ENCODE results near the gene CDK17. TPM values are rescaled to one million over a fixed set of nuclear protein-coding genes. Genes with fewer than 3 reads are reported as not detected.
"Not testable (repeated sequence)": the region's sequence is repeated elsewhere in the genome, so short reads cannot be mapped to it uniquely, and the experiment has no call there.

Gene CDK17
- total RNA-seq, 2 experiments from 2014 or later, result 38.7 to 43.5 TPM

- H3K4me3 Mint-ChIP-seq, POLR2A ChIA-PET, H3K9me3 Mint-ChIP-seq, CTCF ChIA-PET, H3K27me3 Mint-ChIP-seq, H3K27ac Mint-ChIP-seq, DNase-seq: not testable (repeated sequence)
- Mint-ChIP-seq H3K4me1 (peaks cover 15% of the 10 kb centered on the region), H3K36me3 (ENCODE audit: low read depth) (peaks cover 20% of the 10 kb centered on the region)
Measured at GRCh38 chr12:96317801-96318200, 82.4 kb downstream of the CDK17 start.

GRCh38 chr12:96315741-96316481, 84.3 kb downstream of the CDK17 start:
- POLR2A ChIA-PET, H3K9me3 Mint-ChIP-seq, CTCF ChIA-PET, H3K27me3 Mint-ChIP-seq: not testable (repeated sequence)
- peaks cover 15% of the 10 kb centered on the region for H3K4me1 Mint-ChIP-seq
- peak; percentile 26 for DNase-seq
- peaks cover 13% of the 10 kb centered on the region for H3K36me3 Mint-ChIP-seq (ENCODE audit: low read depth)
- peak overlapping the region; percentile 92 for H3K27ac Mint-ChIP-seq
- peak overlapping the region; percentile 87 for H3K4me3 Mint-ChIP-seq

DNA sequence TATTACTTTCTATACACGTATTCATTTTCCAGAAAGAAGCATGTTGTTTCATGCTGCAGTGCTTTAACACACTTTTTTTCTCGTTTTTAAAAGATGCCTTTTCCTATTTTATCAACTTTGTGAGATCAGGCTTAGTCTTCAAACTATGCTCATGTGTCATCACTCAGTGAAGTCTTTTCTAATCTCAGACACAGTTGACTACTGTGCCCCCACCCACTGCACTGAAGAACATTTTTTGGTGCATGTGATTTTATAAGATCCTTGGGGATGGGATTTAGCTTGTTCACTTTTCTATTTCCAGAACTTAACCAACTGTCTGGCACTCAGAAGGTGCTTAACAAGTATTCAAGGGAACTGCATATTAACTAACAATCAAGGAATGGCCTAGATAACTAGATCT, 85.5 kb downstream of the CDK17 start:
- Mint-ChIP-seq H3K9me3 (no peaks in the 10 kb centered on the region), H3K4me3 (no peak overlapping the region), H3K36me3 (ENCODE audit: low read depth) (peaks cover 15% of the 10 kb centered on the region), H3K27ac (no peak overlapping the region), H3K27me3 (no peaks in the 10 kb centered on the region), H3K4me1 (peaks cover 15% of the 10 kb centered on the region)
- POLR2A ChIA-PET, result no interaction called here
- no peak for DNase-seq
- CTCF ChIA-PET, result interaction anchor here (0.7 to 1.4 kb wide), 2 partner anchors 29 to 59 kb away, joined by 3 to 4 read pairs; no protein-coding TSS in a partner anchor

GRCh38 chr12:96313606-96314005, 86.6 kb downstream of the CDK17 start:
- CTCF ChIA-PET, result interaction anchor here (1.1 kb wide), 1 partner anchor 13 kb away, joined by 3 read pairs; no protein-coding TSS in a partner anchor
- no peak overlapping the region for H3K27ac Mint-ChIP-seq
- POLR2A ChIA-PET, result no interaction called here

GRCh38 chr12:96311191-96311590, 89.0 kb downstream of the CDK17 start:
- CTCF ChIA-PET, result interaction anchor here (1.7 kb wide), 1 partner anchor 90 kb away, joined by 4 read pairs; no protein-coding TSS in a partner anchor
- POLR2A ChIA-PET, result no interaction called here
- peaks cover 20% of the 10 kb centered on the region for H3K36me3 Mint-ChIP-seq (ENCODE audit: low read depth)

More at GRCh38 chr12:96313606-96314005, 86.6 kb downstream of the CDK17 start:
- no peak for DNase-seq
- Mint-ChIP-seq H3K4me3 (no peak overlapping the region), H3K9me3 (no peaks in the 10 kb centered on the region), H3K4me1 (peaks cover 20% of the 10 kb centered on the region), H3K36me3 (ENCODE audit: low read depth) (peaks cover 21% of the 10 kb centered on the region), H3K27me3 (no peaks in the 10 kb centered on the region)

GRCh38 chr12:96310067-96310466, 90.2 kb downstream of the CDK17 start:
- Mint-ChIP-seq H3K4me1 (peaks cover 18% of the 10 kb centered on the region), H3K4me3 (no peak overlapping the region), H3K36me3 (ENCODE audit: low read depth) (peaks cover 22% of the 10 kb centered on the region), H3K27ac (no peak overlapping the region), H3K9me3 (no peaks in the 10 kb centered on the region), H3K27me3 (no peaks in the 10 kb centered on the region)
- ChIA-PET POLR2A (no interaction called here), CTCF (interaction anchor here (0.6 to 0.7 kb wide), 2 partner anchors 41 to 103 kb away, joined by 3 read pairs; no protein-coding TSS in a partner anchor)
- DNase-seq, result no peak

More at GRCh38 chr12:96311191-96311590, 89.0 kb downstream of the CDK17 start:
- Mint-ChIP-seq H3K27me3 (no peaks in the 10 kb centered on the region), H3K4me1 (peaks cover 22% of the 10 kb centered on the region), H3K27ac (no peak overlapping the region), H3K9me3 (no peaks in the 10 kb centered on the region), H3K4me3 (no peak overlapping the region)
- DNase-seq, result no peak

DNA sequence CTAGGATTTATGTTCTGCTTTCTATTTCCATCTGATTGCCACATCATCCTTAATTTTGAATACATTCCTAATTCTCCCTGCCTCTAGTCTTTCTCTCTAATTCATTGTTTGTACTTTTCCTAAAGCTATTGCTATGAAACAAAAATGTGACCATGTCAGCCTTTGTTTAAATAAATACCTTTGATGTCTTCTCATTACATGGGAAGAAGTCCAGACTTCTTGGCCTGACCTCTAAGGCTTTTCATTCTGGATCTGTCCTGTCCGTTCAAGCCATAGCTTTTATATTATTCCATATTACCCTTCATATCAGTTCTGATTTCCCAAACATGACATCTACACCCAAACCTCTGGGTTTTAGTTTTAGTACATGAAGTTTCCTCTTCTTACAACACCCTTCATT, 91.4 kb downstream of the CDK17 start:
- DNase-seq, result no peak
- H3K36me3 Mint-ChIP-seq (ENCODE audit: low read depth), result peaks cover 20% of the 10 kb centered on the region
- POLR2A ChIA-PET, result no interaction called here
- H3K9me3 Mint-ChIP-seq, result no peaks in the 10 kb centered on the region
- CTCF ChIA-PET, result interaction anchor here (1.2 kb wide), 1 partner anchor 70 kb away, joined by 3 read pairs; no protein-coding TSS in a partner anchor
- peaks cover 14% of the 10 kb centered on the region for H3K4me1 Mint-ChIP-seq
- H3K27ac Mint-ChIP-seq, result no peak overlapping the region
- H3K27me3 Mint-ChIP-seq, result no peaks in the 10 kb centered on the region
- H3K4me3 Mint-ChIP-seq, result no peak overlapping the region

DNA sequence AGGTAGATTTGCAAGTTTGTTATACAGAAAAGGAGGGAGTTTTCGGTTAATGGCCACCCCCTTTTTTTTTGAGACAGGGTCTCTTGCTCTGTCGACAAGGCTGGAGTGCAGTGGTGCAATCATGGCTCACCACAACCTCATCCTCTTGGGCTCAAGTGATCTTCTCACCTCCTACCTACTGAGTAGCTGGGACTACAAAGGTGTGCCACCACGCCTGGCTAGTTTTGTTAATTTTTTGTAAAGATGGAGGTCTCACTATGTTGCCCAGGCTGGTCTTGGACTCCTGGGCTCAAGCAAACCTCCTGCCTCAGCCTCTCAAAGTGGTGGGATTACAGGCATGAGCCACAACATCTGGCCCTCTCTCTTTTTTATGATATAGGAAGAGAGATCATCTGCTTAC, 94.6 kb downstream of the CDK17 start:
- Mint-ChIP-seq H3K9me3 (no peaks in the 10 kb centered on the region), H3K36me3 (ENCODE audit: low read depth) (peaks cover 21% of the 10 kb centered on the region), H3K27me3 (no peaks in the 10 kb centered on the region), H3K4me1 (peaks cover 15% of the 10 kb centered on the region), H3K27ac (no peak overlapping the region), H3K4me3 (no peak overlapping the region)
- POLR2A ChIA-PET, result no interaction called here
- no peak for DNase-seq
- CTCF ChIA-PET, result no interaction called here

DNA sequence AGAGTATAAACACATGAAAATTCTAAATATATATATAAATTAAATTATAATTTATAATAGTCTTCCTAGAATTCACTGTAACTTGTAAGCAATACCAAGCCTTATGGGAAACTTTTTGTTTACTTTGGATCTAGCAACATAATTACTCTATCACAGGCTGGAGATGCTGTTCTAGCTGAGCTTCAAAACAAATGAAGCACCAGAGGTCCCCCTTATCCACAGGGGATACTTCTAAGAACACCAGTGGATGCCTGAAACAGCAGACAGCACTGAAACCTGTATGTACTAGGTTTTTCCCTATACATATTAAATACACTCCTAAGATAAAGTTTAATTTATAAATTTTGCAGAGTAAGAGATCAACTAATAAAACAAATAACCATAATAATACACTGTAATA, 96.6 kb downstream of the CDK17 start:
- no peak overlapping the region for H3K27ac Mint-ChIP-seq
- H3K4me3 Mint-ChIP-seq, result no peak overlapping the region
- H3K36me3 Mint-ChIP-seq (ENCODE audit: low read depth), result peaks cover 25% of the 10 kb centered on the region
- no peak for DNase-seq
- no peaks in the 10 kb centered on the region for H3K9me3 Mint-ChIP-seq
- no peaks in the 10 kb centered on the region for H3K27me3 Mint-ChIP-seq
- POLR2A ChIA-PET, result no interaction called here
- CTCF ChIA-PET, result no interaction called here
- H3K4me1 Mint-ChIP-seq, result peaks cover 10% of the 10 kb centered on the region

DNA sequence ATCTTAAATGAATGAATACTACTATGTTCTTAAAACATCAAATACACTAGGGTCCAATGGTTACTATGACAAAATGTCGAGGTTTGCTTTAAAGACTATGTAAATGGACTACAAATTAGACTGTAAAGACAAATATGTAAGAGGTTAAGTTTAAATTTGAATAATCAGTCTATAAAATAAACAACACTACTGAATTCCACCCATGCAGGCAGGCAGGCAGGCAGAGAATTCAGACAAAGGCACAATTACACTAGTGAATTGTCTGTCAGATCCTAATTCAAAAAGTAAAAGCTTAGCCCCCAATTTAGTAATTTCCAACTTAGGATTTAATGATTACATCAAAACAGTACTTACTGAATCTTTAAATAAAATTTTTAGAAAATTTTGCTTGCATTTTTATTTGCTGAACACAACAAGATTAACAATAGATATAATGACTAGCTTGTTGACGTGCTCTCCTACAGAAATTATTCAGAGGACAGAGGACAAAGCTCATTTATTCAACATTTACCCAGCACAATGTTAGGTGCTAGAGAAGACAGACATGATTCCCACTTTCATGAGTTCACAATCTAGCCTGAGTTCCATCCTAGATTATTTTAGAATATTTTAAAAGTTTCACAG, 97.4 kb downstream of the CDK17 start:
- H3K27ac Mint-ChIP-seq, result no peak overlapping the region
- H3K27me3 Mint-ChIP-seq, result no peaks in the 10 kb centered on the region
- H3K9me3 Mint-ChIP-seq, result no peaks in the 10 kb centered on the region
- no peak for DNase-seq
- H3K4me3 Mint-ChIP-seq, result no peak overlapping the region
- POLR2A ChIA-PET, result no interaction called here
- CTCF ChIA-PET, result interaction anchor here (0.7 kb wide), 1 partner anchor 20 kb away, joined by 3 read pairs; no protein-coding TSS in a partner anchor
- peaks cover 10% of the 10 kb centered on the region for H3K4me1 Mint-ChIP-seq
- H3K36me3 Mint-ChIP-seq (ENCODE audit: low read depth), result peaks cover 26% of the 10 kb centered on the region

DNA sequence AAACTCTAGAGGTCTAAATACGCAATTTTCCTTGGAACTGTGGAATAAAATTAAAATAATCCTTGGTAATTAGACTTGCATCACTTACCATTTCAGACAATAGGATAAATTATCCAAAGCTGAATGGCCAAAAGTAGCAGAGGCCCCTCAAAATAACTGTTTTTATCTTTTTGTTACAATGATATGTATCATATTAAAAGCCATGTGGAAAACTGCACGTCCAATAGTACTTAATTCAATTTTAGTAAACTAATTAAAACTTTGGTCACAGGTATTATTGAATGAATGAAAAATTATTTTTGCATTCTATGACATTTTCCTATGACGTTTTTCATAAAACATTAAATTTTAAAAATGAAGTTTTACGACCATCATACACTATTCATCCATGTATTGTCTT, 98.5 kb downstream of the CDK17 start:
- CTCF ChIA-PET, result interaction anchor here (0.6 kb wide), 1 partner anchor 12 kb away, joined by 3 read pairs; no protein-coding TSS in a partner anchor
- Mint-ChIP-seq H3K36me3 (ENCODE audit: low read depth) (peaks cover 32% of the 10 kb centered on the region), H3K4me1 (peaks cover 7% of the 10 kb centered on the region), H3K9me3 (no peaks in the 10 kb centered on the region), H3K4me3 (no peak overlapping the region), H3K27ac (no peak overlapping the region), H3K27me3 (no peaks in the 10 kb centered on the region)
- no peak for DNase-seq
- POLR2A ChIA-PET, result no interaction called here

- Mint-ChIP-seq H3K4me1 (peaks cover 16% of the 10 kb centered on the region), H3K9me3 (no peaks in the 10 kb centered on the region), H3K27me3 (no peaks in the 10 kb centered on the region), H3K27ac (no peak overlapping the region), H3K4me3 (no peak overlapping the region), H3K36me3 (ENCODE audit: low read depth) (peaks cover 32% of the 10 kb centered on the region)
- CTCF ChIA-PET, result interaction anchor here (0.6 to 2.1 kb wide), 2 partner anchors 19 to 227 kb away, joined by 4 to 7 read pairs; no protein-coding TSS in a partner anchor
- no peak for DNase-seq
- POLR2A ChIA-PET, result no interaction called here
Measured at GRCh38 chr12:96300064-96300463, 100.2 kb downstream of the CDK17 start.

GRCh38 chr12:96297504-96297903, 102.7 kb downstream of the CDK17 start:
- H3K4me1 Mint-ChIP-seq, result peaks cover 23% of the 10 kb centered on the region
- no peaks in the 10 kb centered on the region for H3K27me3 Mint-ChIP-seq
- no peak overlapping the region for H3K4me3 Mint-ChIP-seq
- no peak overlapping the region for H3K27ac Mint-ChIP-seq
- H3K9me3 Mint-ChIP-seq, result no peaks in the 10 kb centered on the region
- ChIA-PET POLR2A (no interaction called here), CTCF (interaction anchor here (0.6 kb wide), 1 partner anchor 136 kb away, joined by 3 read pairs; no protein-coding TSS in a partner anchor)
- peaks cover 46% of the 10 kb centered on the region for H3K36me3 Mint-ChIP-seq (ENCODE audit: low read depth)
- no peak for DNase-seq
